ENCODE data around the gene MAP2K6. TPM values are rescaled to one million over a fixed set of nuclear protein-coding genes. Genes with fewer than 3 reads are reported as not detected.

MAP2K6 gene
- total RNA-seq, 2 experiments from 2014 or later: 1.6 to 1.7 TPM

DNA sequence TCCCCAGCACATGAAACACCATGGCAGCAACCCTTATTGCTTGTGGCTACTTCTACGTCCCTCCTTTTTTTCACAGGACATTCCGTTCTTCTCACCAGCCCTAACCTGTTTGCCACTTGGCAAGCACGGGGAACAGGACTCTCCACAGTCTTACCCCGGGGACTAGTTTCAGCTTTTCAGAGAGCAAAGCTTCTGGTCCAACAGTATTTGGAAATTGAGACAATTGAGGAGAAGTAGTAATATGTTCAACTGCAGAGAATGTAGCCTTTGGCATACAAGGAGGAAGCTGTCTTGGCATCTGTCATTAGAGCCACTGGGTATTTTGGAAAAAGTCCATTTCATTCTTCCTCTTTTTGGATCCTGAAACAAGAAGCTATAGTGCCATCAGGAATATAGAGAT lies 65.7 kb downstream of the MAP2K6 start:
- CTCF ChIA-PET: no interaction called here
- POLR2A ChIA-PET: no interaction called here

DNA sequence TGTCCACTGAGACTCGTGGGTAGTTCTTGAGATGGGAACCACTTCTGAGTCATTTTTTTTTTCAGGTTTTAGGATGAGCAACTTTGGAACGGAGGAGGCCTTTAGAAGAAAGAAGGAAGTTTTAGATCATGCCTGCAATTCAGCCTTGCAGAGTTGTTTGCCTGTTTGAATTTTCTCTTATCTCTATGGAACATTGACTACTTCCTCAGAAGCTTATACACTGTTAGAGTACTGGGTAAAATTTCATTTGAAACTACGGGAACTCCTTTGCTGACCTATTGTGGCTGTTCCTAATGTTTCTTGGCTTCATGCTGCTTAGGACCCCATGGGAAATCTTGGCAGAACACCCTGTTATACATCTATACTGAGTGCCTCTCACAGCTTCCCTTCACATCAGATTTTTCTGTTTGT lies 70.8 kb downstream of the MAP2K6 start:
- CTCF ChIA-PET: no interaction called here
- POLR2A ChIA-PET: no interaction called here

DNA sequence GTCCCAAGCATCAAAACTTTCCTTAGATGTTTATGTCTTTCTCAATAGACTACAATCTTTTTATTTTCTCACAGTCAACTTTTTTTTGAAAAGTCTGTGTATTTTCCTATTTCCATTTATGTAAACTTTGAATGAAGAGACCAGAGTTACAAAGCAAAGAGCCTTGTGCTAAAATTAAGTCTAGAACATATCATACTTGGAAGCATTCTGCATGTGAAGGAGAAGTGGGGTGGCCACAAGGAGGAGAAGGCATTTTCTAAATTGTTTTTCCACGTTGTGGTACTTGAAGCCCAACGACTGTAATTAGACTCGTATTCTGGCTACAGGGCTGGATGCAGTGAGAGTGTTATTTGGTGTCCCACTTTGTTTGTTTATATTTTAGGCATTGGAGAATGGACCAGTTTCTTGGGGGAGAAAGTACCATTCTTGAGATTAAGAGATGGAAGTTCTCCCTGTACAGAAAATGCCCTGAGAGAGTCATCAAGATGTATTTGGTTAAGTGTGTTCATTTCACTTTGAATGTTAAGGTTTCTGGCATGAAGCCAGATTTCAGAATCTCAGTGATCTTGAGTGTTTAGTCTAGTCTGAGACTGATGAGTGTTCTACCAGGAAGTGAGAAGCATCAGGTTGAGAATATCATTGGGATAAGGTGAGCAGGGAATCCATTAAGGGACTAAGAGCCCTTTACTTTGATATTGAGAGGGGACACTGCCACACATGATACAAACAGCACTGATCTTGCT lies 71.6 kb downstream of the MAP2K6 start:
- ChIA-PET CTCF (no interaction called here), POLR2A (no interaction called here)

DNA sequence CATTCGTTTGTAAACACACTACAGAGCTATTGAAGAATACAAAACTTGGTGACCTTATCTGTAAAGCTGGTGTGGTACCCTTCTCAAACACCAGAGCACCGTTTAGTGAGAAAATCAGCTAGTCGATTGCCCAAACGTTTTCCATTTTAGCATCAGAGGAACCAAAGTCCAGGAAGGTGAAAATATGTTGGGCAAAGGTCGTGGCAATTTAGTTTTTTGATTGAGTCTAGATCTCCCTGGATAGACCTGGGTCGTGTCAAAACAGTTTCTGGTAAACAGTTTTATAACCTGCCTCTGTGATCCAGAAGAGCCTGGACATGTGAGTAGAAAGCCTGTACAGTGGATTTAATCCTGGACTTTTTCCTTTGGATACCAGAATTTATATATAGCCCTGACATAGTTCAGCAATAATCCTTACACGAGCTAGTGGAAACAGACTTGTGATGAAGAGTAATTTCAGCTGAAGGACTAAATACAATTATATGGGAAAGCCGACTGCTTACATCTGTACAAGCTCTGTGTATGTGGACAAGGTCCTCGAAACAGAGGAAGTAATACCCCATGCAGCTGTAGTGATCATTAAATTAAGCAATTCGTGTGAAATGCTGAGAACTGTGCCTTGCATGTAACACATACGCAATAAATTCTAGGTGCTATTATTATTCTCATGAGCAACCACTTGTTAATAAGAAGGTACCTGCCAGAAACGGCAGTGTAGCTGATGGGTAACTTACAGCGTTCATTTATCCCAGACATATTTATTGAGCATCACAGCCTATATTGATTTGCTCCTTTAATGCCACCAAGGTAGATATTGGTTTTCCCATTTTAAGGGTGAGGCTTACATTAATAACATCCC lies 72.5 kb downstream of the MAP2K6 start:
- CTCF ChIA-PET: no interaction called here
- POLR2A ChIA-PET: no interaction called here

DNA sequence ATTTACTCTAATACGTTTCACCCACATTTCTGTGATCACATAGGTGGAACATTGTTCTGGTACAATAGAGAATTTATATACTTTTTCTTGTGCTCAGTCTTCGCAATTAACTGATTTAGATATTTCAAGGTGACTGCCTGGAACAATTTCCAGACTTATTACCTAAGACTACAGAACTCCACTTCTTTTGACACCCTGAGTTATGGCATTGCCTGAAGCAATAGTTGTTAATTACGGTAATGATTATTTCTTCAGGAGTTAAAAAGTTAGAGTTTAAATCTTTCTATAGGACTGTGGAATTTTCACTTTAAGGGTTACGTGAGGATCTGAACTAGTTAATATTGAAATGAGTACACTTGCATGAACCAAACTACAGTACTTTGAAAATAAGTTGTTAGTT lies 74.8 kb downstream of the MAP2K6 start:
- ChIA-PET CTCF (interaction anchor here (0.7 kb wide), 1 partner anchor 730 kb away, joined by 3 read pairs; no protein-coding TSS in a partner anchor), POLR2A (no interaction called here)

GRCh38 chr17:69492410-69493071 lies 78.0 kb downstream of the MAP2K6 start:
- CTCF ChIA-PET: no interaction called here
- POLR2A ChIA-PET: no interaction called here

DNA sequence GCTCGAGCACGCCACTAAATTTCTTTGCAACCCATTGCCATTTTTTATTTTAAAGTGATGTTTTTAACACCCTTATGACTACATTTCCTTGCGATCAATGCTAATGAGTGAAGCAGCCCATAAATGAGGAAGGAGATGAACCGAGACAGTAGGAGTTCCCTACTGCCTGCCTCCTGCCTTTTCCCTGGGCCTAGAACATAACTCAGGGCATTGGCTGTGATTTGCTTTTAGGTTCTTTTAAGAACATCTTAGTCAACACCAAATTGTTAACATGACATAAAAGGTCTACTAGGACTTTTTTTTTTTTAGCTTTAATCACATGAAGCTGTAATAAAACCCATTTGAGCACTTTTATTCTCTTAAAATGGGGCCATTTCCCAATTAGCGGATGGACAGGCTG lies 81.3 kb downstream of the MAP2K6 start:
- POLR2A ChIA-PET: no interaction called here

GRCh38 chr17:69497161-69497560 lies 82.7 kb downstream of the MAP2K6 start:
- ChIA-PET CTCF (no interaction called here), POLR2A (no interaction called here)

More for the DNA sequence above, 81.3 kb downstream of the MAP2K6 start:
- CTCF ChIA-PET: no interaction called here

DNA sequence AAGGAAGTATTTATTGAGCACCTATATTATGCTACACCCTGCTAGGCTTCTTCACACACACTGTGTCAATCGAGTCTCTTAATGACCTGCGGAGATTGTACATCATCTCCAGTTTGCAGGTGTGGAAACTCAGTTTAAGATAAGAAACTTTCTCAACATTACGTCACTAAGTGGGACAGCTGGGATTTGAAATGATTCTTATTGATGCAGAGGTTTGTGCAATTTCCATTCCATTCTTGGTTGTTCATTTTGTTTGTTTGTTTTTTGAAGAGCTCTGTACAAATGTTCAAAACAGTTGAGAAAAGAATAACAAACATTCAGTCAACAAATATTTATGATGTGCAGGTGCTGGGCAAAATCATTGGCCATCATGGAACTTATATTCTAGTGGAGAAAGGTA lies 84.8 kb downstream of the MAP2K6 start:
- CTCF ChIA-PET: no interaction called here
- POLR2A ChIA-PET: no interaction called here

GRCh38 chr17:69500911-69501429 lies 86.5 kb downstream of the MAP2K6 start:
- POLR2A ChIA-PET: no interaction called here
- CTCF ChIA-PET: no interaction called here

DNA sequence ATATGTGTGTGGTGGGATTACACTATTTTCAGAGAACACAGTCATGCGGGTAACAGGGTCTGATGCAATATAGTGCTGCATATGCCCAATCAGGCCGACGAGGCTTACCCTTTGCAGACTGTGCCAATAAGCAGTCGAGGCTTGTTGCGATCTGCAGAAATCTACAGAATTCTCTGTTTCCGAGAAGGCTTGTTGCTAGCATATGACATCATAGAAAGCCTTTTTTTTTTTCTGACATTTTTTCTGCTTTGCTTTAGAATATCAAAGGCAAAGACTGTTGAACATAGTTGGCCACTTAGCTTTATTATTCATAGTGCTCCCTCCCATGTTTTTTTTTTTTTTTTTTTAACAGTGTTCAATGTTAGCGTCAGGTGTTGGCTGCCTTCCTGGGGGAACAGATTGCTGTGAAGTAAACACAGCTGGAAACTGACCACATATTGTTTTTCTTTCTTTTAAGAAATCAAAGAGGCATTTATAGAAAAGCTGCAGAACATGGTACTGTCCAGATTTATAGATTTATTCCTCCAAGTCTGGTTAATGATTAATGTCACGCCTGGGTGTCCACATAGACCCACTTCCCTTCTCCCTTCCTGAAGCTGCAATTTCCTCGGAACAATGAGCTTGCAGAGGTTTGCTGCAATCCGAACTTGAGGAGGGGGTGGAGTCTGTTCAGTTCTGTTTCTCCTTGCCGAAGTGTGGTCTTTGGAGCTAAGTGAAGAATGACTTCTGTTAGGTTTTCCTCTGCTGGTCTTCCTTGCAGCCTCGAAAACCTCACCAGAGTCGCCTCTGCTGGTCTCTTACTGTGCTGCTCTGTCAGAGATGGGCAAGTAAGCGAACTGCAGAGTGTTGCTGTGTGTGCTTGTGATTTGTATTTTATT lies 87.3 kb downstream of the MAP2K6 start:
- ChIA-PET CTCF (interaction anchor here (1.0 to 1.5 kb wide), 2 partner anchors 21 to 30 kb away, joined by 3 read pairs; no protein-coding TSS in a partner anchor), POLR2A (no interaction called here)

- POLR2A ChIA-PET: no interaction called here
These were observed 89.2 kb downstream of the MAP2K6 start for GRCh38 chr17:69503711-69504110.

DNA sequence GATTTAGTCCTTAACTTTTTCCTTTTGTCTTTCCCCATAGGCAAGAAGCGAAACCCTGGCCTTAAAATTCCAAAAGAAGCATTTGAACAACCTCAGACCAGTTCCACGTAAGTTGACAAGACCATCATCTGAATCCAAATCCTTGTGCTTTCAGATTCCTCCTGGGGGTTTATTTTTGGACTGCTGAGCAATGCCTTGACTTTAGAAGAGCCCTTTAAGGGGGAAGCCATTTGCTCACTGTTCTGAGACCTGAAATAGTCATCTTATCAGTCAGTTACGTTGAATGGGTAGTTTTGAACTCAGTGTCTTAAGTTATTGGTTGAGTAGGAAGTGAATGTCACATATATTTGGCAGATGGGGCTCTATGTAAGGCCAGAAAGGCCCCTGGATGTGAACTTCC lies 91.2 kb downstream of the MAP2K6 start:
- POLR2A ChIA-PET: no interaction called here
- CTCF ChIA-PET: interaction anchor here (0.7 kb wide), 1 partner anchor 19 kb away, joined by 4 read pairs; no protein-coding TSS in a partner anchor

More at GRCh38 chr17:69503711-69504110, 89.2 kb downstream of the MAP2K6 start:
- CTCF ChIA-PET: no interaction called here

- POLR2A ChIA-PET: no interaction called here
These were observed 92.0 kb downstream of the MAP2K6 start for GRCh38 chr17:69506489-69506888.

DNA sequence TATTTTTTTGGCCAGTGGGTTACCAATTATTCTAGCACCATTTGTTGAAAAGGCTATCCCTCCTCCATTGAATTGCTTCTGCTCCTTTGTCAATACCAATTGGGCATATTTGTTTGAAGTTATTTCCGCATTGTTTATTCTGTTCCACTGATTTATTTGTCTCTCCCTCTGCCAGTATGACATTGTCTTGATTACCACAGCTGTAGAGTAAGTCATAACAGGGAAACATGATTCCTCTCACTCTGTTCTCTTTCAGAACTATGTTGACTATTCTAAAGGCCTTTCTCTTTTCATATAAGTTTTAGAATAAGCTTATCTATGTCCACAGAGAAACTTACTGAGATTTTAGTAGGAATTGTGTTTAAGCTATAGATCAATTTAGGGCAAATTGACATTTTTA lies 94.3 kb downstream of the MAP2K6 start:
- ChIA-PET POLR2A (no interaction called here), CTCF (no interaction called here)

More at GRCh38 chr17:69506489-69506888, 92.0 kb downstream of the MAP2K6 start:
- CTCF ChIA-PET: interaction anchor here (1.4 kb wide), 1 partner anchor 82 kb away, joined by 4 read pairs; no protein-coding TSS in a partner anchor

DNA sequence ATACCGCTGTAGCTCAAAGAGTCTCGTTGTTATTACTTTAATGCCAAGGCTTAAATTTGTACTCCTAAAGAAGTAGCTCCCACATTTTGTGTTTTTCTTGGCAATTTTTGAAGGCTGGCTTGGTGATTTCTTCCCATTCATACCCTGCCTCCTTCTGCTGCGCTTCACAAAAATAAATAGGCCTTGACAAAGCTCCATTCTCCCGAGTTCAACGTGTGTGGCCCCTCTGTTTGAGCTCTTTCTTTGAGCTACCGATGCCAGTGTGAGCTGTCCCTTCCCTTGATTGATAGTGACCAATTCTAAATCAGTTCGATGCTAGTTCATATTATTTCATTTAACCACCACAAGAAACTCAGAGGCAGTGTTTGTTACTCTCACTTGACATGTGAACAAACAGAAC lies 96.8 kb downstream of the MAP2K6 start:
- ChIA-PET CTCF (no interaction called here), POLR2A (no interaction called here)

DNA sequence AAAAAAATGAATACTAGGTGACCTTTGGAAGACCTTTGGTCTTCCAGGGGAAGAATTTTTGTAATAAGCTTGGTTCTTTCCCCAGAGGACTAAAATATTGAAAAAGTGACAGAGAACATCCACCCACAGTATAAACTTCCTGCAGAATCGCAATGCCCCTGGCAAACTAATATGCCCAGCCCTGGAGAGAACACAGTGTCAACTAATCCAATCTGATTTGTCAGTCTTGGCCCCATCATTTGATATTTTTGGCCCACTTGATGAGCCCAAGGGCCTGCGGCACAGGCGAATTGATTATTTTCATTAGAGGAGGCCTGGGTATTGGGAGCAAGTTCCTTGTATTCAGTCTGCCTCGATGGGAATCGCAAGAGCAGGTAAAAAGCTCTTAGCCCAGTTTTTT lies 98.4 kb downstream of the MAP2K6 start:
- POLR2A ChIA-PET: no interaction called here
- CTCF ChIA-PET: no interaction called here

- ChIA-PET CTCF (no interaction called here), POLR2A (no interaction called here)
These were observed 101.7 kb downstream of the MAP2K6 start for GRCh38 chr17:69516225-69516624.

DNA sequence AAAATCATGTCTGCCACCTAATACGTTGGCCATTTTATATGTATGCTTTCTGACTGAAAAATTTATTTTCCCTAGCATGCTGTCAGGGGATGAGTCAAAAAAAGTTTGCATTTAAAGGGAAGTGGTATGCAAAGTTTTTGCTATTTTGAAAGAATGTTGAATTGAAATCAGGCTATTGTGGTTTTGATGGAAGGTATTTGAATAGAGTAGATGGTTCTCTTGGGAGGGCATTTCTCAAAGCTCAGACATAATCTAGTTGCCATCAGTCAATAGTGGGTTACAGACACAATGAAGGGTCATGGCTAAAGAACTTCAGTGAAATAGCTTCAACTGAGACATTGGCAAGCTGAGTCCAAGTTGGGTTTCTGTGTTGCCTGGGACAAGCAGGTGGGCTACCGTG lies 102.4 kb downstream of the MAP2K6 start:
- ChIA-PET POLR2A (no interaction called here), CTCF (no interaction called here)

GRCh38 chr17:69518951-69519350 lies 104.5 kb downstream of the MAP2K6 start:
- CTCF ChIA-PET: no interaction called here
- POLR2A ChIA-PET: no interaction called here

All from activated CD8-positive, alpha-beta memory T cell treated with anti-CD3 and anti-CD28 coated beads for 36 hours (primary cell).